ENCODE data around the gene UPF1.

UPF1 gene

DNA sequence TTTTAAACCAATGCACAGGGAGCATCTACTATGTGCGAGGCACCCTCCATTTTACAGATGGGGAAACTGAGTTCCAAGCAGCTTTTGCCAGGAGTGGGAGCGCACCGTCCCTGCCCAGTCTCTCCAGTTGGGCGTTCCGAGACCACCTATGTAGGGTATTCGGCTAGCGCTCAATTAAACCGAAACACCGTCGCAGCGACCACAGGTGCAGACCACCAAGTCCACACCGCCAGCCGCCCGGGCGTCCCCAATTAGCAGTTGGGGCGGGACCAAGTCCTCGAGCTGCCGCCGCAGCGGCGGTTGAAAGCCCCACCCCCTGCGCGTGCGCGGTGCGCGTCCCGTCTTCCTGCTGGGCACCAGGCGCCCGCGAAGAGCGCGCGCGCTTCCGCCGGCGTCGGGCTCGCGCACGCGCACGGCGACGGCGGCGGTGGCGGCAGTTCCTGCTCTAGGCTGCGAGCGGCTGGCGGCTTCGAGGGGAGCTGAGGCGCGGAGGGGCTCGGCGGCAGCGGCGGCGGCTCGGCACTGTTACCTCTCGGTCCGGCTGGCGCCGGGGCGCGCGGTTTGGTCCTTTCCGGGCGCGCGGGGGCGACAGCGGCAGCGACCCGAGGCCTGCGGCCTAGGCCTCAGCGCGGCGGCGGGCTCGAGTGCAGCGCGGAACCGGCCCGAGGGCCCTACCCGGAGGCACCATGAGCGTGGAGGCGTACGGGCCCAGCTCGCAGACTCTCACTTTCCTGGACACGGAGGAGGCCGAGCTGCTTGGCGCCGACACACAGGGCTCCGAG, at the start of gene UPF1:
Gene UPF1, plus strand, starts transcription at position 436 of the 782 bp plus-strand sequence. Its CDS starts 251 bp downstream, at position 687.
- in situ Hi-C loops (cut with MboI; ENCODE audit: low sequenced_read_pairs): no loop called here

DNA sequence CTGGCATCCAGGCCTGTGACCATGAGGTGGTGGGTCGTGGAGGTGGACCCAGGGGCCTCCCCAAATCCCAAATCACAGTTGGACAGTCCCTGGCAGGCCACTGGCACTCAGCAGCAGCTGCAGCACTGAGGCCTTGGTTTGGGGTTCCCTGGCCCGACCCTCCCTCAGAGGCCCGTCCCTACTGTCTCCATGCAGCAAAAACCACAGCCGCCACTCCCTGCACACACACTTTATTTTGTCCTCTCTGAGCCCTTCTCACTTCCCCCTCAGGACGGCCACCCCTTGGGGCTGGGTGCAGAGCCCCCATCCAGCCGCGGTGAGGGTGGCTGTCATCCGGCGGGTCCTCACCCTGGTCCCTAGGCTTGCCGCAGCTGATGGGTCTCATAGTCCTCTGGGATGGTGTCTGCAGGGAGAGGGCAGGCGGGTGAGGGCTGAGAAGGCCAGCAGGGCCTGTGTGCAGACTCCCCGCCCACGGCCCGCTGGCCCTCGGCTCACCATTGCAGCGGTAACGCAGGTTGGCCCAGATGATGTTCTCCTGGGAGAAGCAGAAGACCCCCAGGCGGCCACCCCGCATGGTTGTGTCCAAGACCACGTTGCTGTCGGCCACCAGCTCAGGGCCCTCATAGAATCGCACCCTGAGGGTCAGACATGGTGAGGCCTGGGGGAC, 49.1 kb upstream of the UPF1 start:
- in situ Hi-C loops (cut with MboI; ENCODE audit: low sequenced_read_pairs): no loop called here

DNA sequence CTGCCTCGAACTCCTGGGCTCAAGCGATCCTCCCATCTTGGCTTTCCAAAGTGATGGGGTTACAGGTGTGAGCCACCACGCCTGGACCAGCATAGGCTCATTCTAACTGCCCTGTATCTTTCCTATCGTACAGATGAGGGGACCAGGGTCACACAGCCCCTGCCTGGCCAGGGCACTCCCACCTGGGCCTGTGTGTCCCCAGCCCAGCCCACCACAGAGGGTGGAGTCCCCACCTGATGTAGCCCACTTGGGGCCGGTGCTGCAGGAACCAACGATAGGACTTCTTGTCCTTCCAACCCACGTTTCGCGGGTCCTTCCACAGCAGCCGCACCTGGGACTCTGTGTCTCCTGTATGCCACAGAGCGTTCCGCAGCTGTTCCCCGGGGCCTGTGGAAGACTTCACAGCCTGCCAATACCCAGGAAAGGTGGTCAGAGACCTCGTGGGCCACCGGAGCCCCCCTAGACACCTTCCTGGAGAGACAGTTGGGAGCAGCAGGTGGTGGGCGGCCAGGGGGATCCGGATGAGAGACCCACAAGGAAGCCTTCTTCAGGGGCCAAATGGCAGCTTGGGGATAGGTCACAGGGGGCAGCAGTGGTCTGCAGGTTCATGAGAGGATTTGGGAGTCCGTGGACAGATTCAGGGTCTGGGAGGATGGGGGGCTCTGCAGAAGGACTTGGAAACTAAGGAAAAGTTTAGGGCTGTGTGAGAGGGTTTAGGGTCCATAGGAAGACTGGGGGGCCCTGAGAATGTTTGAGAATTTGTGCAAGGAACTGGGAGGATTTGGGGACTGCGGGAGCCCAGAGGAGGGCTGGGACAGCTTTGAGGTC, 47.6 kb upstream of the UPF1 start:
- in situ Hi-C loops (cut with MboI; ENCODE audit: low sequenced_read_pairs): no loop called here

GRCh38 chr19:18784786-18785120, 47.0 kb upstream of the UPF1 start:
- in situ Hi-C loops (cut with MboI; ENCODE audit: low sequenced_read_pairs): no loop called here

DNA sequence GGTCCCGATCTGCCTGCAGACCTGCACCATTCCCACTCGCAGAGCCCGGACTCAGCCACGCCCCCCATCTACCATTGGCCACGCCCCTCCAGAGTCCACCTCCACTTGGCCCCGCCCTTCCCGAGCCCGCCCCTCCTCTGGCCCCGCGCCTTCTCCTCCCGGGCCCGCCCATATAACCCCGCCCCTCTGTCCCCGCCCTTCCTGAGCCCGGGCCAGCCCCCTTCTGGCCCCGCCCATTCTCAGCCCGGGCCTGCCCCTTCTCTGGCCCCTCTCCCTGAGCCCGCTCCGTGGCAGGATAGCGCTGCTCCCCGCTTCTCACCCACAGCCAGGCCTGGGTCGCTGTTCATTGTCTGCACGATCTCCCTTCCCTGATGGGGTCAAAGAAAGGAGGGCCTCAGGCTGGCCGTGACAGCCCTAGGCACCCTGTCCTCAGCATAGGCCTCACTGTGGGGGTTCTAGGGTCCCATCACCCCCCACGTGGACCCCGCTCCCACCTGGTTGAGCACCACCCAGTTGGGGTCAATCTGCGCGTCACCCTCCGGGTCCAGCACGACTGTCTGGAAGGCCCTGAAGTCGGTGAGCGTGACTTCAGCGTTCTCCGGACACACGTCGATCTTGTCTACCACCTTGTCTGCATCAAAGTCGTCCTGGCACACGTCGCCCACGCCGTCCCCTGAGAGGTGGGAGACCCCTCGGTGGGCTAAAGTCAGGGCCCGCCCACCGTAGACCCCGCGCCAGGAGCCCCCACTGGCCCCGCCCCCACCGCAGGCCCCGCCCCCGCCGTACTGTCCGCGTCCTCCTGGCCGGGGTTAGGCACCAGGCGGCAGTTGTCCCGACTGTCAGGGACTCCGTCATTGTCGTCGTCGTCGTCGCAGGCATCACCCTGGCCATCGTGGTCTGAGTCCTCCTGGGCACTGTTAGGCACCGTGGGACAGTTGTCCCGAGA, 46.3 kb upstream of the UPF1 start:
- in situ Hi-C loops (cut with MboI; ENCODE audit: low sequenced_read_pairs): no loop called here

- in situ Hi-C loops (cut with MboI; ENCODE audit: low sequenced_read_pairs): no loop called here
Observed at GRCh38 chr19:18788529-18789421, 43.0 kb upstream of the UPF1 start.

DNA sequence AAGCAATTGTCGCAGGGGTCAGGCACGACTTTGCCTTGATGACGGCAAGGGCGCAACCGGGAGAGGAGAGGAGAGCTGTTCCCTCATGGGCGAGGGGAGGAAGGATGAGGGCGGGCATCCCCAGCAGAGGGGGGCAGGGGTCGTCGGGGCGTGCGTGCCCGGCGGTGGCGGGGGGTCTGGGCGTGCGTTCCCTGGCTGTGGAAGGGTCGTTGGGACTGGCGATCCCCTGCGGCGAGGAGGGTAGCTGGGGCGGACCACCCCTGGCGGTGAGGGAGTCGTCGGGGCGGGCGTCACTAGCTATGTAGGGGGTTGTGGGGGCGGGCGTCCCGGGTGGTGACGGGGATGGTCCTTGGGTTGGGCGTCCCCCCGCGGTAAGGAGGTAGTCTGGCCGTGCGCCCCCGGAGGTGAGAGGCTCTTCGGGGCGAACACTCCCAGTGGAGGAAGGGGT, 42.3 kb upstream of the UPF1 start:
- in situ Hi-C loops (cut with MboI; ENCODE audit: low sequenced_read_pairs): no loop called here

- in situ Hi-C loops (cut with MboI; ENCODE audit: low sequenced_read_pairs): no loop called here
Observed at GRCh38 chr19:18789883-18790565, 41.7 kb upstream of the UPF1 start.

DNA sequence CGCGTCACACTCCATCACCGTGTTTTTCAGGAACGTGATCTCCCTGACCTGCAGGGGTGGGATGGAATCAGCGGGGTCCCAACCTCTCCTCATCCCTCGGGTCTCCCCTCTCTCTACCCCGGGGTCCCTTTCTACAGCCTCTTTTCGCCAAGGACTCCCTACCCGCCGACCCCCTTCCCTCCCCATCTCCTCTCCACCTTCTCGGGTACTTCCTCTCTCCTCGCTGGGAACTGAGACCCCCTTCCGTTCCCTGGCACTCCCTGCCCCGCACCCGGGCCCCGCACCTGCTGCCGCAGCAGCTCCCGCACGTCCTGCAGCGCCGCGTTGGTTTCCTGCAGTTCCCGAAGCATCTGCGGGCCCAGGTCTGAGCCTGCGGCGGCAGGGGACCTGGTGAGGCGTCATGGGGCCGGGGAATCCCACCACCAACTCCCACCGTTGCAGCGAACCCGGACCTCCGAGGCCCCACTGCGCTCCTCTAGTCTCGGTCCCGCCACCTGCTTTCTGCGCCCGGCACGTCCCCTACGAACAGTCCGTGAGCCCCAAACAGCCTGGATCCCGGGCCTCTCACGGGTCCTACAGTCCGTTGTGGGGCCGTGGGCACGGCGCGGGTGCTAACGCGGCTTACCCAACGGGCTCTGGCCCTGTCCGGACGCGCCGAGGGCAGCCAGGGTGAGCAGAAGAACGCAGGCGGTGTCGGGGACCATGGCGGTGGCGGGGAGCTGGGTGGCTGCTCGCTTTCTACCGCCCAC, 41.0 kb upstream of the UPF1 start, which contains the start of gene COMP:
Gene COMP, minus strand, starts transcription at position 740 of the 749 bp plus-strand sequence. Its CDS starts 36 bp downstream, at position 704.
- in situ Hi-C loops (cut with MboI; ENCODE audit: low sequenced_read_pairs): no loop called here

DNA sequence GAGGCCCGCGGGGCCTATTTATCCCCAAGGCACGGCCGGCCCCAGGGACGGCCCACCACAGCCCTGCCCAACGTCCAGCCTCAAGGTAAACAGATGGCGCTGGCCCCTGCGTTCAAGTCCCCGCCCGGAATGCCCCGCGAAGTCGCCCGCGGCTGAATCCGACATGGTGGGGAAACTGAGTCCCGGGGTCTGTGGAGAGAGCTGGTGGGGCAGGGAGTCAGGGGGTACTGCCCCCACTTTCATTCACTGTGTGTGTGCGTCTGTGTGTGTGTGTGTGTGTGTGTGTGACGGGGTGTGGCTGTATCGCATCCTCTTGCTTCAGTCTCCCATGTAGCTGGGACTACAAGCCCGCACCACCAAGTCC, 40.5 kb upstream of the UPF1 start:
- in situ Hi-C loops (cut with MboI; ENCODE audit: low sequenced_read_pairs): no loop called here

- in situ Hi-C loops (cut with MboI; ENCODE audit: low sequenced_read_pairs): no loop called here
Observed at GRCh38 chr19:18792661-18793060, 39.1 kb upstream of the UPF1 start.

GRCh38 chr19:18793144-18794028, 38.4 kb upstream of the UPF1 start:
- in situ Hi-C loops (cut with MboI; ENCODE audit: low sequenced_read_pairs): no loop called here

DNA sequence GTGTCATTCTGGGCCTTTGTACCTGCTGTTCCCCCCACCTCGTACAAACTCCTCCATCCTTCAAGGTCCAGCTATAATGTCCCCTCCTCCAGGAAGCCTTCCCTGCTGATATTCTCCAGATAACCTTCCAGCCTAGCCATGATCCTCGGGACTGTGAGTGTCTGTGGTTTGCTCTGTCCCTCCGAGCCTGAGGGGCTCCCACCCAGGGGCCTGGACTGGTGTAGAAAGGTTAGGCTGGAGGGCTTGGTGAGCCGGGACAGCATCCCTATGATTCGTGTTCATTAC, 37.8 kb upstream of the UPF1 start:
- in situ Hi-C loops (cut with MboI; ENCODE audit: low sequenced_read_pairs): no loop called here

DNA sequence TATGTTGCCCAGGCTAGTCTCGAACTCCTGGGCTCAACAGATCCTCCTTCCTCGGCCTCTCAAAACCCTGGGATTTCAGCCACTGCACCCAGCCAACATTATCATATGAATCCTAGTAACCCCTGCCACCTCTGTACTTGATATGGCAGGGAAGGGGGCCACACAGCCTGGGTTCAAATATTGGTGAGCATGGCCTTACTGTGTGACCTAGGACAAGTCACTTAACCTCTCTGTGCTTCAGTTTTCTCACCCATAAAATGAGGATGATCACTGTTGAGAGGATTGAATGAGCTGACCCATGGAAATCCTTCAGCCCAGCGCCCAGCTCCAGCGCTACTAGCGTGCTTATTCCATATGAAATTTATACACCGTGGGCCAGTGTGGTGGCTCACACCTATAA, 37.1 kb upstream of the UPF1 start:
- in situ Hi-C loops (cut with MboI; ENCODE audit: low sequenced_read_pairs): no loop called here

GRCh38 chr19:18795540-18795939, 36.2 kb upstream of the UPF1 start:
- in situ Hi-C loops (cut with MboI; ENCODE audit: low sequenced_read_pairs): no loop called here

DNA sequence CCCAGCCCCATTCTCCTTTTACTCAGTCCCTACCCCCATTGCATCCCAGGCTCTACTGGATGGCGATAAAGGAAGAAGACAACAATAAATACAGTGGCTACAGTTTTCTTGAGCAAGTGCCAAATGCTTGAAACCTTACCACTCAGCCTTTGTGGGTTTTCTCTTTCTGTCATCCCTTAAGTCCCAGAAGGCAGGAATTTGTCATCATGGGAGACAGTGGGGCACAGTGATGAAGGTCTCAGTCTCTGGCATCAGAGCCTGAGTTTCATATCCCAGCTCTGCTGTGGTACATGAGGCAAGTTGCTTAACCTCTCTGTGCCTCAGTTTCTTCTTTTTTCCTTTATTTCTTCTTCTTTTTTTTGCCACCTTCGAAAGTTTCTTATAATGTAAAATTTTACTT, 35.5 kb upstream of the UPF1 start:
- in situ Hi-C loops (cut with MboI; ENCODE audit: low sequenced_read_pairs): no loop called here

Measured in HL-60/S4 (cell line).